Endothelial cell (in vitro differentiated cells): ENCODE results near the gene GUK1. TPM values are rescaled to one million over a fixed set of nuclear protein-coding genes. Genes with fewer than 3 reads are reported as not detected.

ENCODE experiments used
- DNase-seq: peaks from one replicate; pipeline ENCODE4 v3.0.0; 2021; ENCODE audit warnings: low spot score
- H3K27ac Mint-ChIP-seq: one replicate; pipeline ENCODE4 v1.8.0; 2021; ENCODE audit warnings: mixed read lengths, inconsistent platforms; ENCODE audit not compliant: unreplicated experiment
- H3K27me3 Mint-ChIP-seq: one replicate; pipeline ENCODE4 v1.8.0; 2021; ENCODE audit warnings: mild to moderate bottlenecking, moderate library complexity, mixed read lengths, inconsistent platforms; ENCODE audit not compliant: unreplicated experiment
- H3K36me3 Mint-ChIP-seq: one replicate; pipeline ENCODE4 v1.8.0; 2021; ENCODE audit warnings: mild to moderate bottlenecking, low read depth, mixed read lengths, inconsistent platforms; ENCODE audit not compliant: unreplicated experiment
- H3K4me1 Mint-ChIP-seq: one replicate; pipeline ENCODE4 v1.8.0; 2021; ENCODE audit warnings: mild to moderate bottlenecking, mixed read lengths, inconsistent platforms; ENCODE audit not compliant: unreplicated experiment
- H3K4me3 Mint-ChIP-seq: one replicate; pipeline ENCODE4 v1.8.0; 2021; ENCODE audit warnings: mild to moderate bottlenecking, mixed read lengths, inconsistent platforms; ENCODE audit not compliant: unreplicated experiment
- H3K9me3 Mint-ChIP-seq: one replicate; pipeline ENCODE4 v1.8.0; 2021; ENCODE audit warnings: mixed read lengths, inconsistent platforms; ENCODE audit not compliant: unreplicated experiment
- total RNA-seq: library from RNA; stranded (reverse); fragmentation: NEBNext Ultra II Directional; extraction: Animal tissue kit (Norgen Biotek cat#: 25700); gene quantifications from one replicate; pipeline ENCODE4 v1.2.1, GENCODE V29; 2021; ENCODE audit not compliant: unreplicated experiment
- TF ChIP-seq, protein P1 (sequence below): fragments of 200-600 bp; sonication (generic); IDR thresholded peaks from one replicate; pipeline ENCODE4 v1.5.0; 2021; ENCODE audit warnings: antibody characterized with exemption; ENCODE audit not compliant: unreplicated experiment

GUK1 gene
- total RNA-seq, 1 donor from 2014 or later = 280 TPM

DNA sequence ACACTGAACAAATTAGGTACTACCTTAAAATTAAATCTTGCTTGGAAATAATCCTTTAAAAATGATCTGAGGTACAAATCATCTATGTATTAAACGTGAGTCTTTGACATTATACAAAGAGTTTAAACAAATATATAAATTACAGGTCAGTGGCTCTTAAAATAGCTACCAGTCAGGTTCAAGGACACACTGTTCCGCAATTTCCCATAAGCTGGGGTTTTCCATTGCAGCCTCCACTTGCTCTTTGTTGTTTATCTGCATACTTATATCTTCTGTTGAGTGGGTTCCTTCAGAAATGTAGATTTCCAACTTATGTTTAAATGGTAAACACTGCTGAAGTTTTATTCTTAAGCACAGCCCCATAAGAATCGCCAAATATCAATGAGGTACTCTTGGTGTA lies 25.3 kb upstream of the GUK1 start:
- no peak overlapping the region for H3K4me3 Mint-ChIP-seq
- peaks cover 2% of the 10 kb centered on the region for H3K27me3 Mint-ChIP-seq
- peaks cover 5% of the 10 kb centered on the region for H3K4me1 Mint-ChIP-seq
- H3K27ac Mint-ChIP-seq = no peak overlapping the region
- DNase-seq = no peak
- peaks cover 4% of the 10 kb centered on the region for H3K9me3 Mint-ChIP-seq
- no peaks in the 10 kb centered on the region for H3K36me3 Mint-ChIP-seq
- TF ChIP-seq, protein P1, sequence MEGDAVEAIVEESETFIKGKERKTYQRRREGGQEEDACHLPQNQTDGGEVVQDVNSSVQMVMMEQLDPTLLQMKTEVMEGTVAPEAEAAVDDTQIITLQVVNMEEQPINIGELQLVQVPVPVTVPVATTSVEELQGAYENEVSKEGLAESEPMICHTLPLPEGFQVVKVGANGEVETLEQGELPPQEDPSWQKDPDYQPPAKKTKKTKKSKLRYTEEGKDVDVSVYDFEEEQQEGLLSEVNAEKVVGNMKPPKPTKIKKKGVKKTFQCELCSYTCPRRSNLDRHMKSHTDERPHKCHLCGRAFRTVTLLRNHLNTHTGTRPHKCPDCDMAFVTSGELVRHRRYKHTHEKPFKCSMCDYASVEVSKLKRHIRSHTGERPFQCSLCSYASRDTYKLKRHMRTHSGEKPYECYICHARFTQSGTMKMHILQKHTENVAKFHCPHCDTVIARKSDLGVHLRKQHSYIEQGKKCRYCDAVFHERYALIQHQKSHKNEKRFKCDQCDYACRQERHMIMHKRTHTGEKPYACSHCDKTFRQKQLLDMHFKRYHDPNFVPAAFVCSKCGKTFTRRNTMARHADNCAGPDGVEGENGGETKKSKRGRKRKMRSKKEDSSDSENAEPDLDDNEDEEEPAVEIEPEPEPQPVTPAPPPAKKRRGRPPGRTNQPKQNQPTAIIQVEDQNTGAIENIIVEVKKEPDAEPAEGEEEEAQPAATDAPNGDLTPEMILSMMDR = no peak

DNA sequence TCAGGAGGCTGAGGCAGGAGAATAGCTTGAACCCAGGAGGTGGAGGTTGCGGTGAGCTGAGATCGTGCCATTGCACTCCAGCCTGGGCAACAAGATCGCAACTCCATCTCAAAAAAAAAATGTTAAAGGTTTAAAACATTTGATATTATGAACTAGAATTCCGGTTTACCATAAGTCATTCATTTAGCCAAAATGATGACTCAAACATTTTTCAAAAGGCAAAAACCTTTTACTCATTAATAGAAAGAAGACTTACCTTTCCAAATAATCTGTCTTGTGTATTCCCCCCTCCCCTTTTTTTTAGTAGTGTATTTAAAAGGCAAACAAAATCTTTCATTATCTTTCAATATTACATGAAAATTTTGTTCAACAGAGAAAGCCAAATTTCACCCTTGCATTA lies 22.7 kb upstream of the GUK1 start:
- TF ChIP-seq, protein P1 = no peak
- H3K27me3 Mint-ChIP-seq = no peaks in the 10 kb centered on the region
- H3K9me3 Mint-ChIP-seq = peaks cover 4% of the 10 kb centered on the region
- H3K4me3 Mint-ChIP-seq = no peak overlapping the region
- H3K36me3 Mint-ChIP-seq = no peaks in the 10 kb centered on the region
- no peak overlapping the region for H3K27ac Mint-ChIP-seq
- DNase-seq = no peak
- no peaks in the 10 kb centered on the region for H3K4me1 Mint-ChIP-seq

DNA sequence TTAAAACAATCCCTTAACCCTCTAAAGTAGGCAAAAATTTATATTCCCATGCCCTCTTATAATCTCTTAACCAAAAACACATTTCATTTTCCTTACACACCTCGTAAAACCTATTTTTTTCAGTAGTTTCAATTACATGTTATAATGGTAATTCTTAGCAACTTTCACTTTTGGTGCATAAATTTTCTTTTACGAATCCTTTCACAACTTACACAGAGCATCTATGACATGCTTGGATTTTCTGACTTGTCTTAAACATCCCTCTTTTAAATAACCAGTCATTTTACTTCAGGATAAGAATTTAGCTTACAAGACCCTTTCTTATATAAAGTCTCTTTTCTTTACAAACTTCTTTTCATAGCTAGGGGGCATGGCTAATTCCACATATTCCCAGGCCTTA lies 22.0 kb upstream of the GUK1 start:
- H3K4me1 Mint-ChIP-seq = no peaks in the 10 kb centered on the region
- no peaks in the 10 kb centered on the region for H3K27me3 Mint-ChIP-seq
- no peak for DNase-seq
- TF ChIP-seq, protein P1 = no peak
- no peaks in the 10 kb centered on the region for H3K36me3 Mint-ChIP-seq
- H3K27ac Mint-ChIP-seq = no peak overlapping the region
- H3K4me3 Mint-ChIP-seq = no peak overlapping the region
- peaks cover 4% of the 10 kb centered on the region for H3K9me3 Mint-ChIP-seq

DNA sequence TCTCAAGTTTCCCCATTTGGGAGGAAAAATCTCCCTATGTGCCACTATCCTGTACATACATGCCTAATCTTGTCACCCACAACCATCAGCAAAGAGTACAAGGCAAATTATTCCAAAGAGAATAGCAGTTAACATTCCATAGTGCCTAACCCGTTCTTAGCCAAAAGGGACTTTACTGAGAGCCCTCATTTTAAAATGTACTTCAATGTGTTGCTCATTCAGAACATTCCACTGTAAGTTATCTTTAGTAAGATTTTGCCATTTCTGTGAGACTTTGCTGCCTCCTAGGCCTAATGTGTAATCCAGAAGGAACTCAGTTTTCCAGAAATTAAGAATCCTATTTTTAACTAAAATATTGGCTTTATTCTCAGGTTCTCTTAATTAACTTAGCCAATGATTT lies 19.7 kb upstream of the GUK1 start:
- Mint-ChIP-seq H3K36me3 (no peaks in the 10 kb centered on the region), H3K9me3 (peaks cover 4% of the 10 kb centered on the region), H3K4me1 (no peaks in the 10 kb centered on the region), H3K27me3 (peaks cover 2% of the 10 kb centered on the region), H3K27ac (no peak overlapping the region), H3K4me3 (no peak overlapping the region)
- no peak for DNase-seq
- TF ChIP-seq, protein P1 = no peak

DNA sequence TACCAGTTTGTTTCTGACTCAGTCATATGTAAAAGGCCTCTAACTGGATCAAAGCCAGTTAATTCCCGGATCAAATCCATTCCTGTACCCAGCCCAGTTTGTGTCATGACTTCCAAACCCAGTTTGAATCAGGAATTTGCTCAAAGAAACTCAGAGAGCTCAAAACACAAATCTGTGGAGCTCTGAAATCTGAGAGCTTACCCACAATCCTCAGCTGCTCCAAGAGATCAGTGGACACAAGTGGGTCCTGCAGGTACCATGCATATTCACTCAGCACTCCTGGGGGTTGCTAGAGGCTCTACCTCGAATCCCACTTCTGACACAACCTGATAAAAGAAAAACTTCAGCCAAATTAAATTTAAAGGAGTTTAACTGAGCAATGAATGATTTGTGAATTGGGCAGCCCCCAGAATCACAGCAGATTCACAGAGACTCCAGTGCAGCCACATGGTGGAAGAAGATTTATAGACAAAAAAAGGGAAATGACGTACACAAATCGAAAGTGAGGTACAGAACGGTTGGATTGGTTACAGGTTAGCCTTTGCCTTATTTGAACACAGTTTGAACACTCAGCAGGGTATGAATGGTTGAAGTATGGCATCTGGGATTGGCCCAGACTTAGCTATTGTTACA lies 19.1 kb upstream of the GUK1 start:
- no peak overlapping the region for H3K27ac Mint-ChIP-seq
- TF ChIP-seq, protein P1 = no peak
- peaks cover 4% of the 10 kb centered on the region for H3K9me3 Mint-ChIP-seq
- no peak overlapping the region for H3K4me3 Mint-ChIP-seq
- H3K4me1 Mint-ChIP-seq = no peaks in the 10 kb centered on the region
- no peak for DNase-seq
- no peaks in the 10 kb centered on the region for H3K36me3 Mint-ChIP-seq
- H3K27me3 Mint-ChIP-seq = peaks cover 2% of the 10 kb centered on the region
